NT2/D1 (cell line): ENCODE data around the gene CDK11B.

ENCODE experiments used
- DNase-seq: peaks from one replicate; pipeline ENCODE4 v3.0.0-alpha.2; 2011; ENCODE audit warnings: low read depth, low spot score
- H3K27me3 ChIP-seq: 2 replicates; pipeline ENCODE4 v1.6.0; 2011; ENCODE audit warnings: mild to moderate bottlenecking; ENCODE audit not compliant: insufficient read length, insufficient read depth
- H3K36me3 ChIP-seq: 2 replicates; pipeline ENCODE4 v1.6.1; 2011; ENCODE audit warnings: mild to moderate bottlenecking, low read length, mixed read lengths; ENCODE audit not compliant: insufficient read depth, insufficient read length
- H3K4me1 ChIP-seq: 2 replicates; pipeline ENCODE4 v1.5.1; 2011; ENCODE audit not compliant: insufficient read depth, insufficient read length
- H3K4me3 ChIP-seq: 2 replicates; pipeline ENCODE4 v1.5.1; 2011; ENCODE audit warnings: low read depth; ENCODE audit not compliant: insufficient read length
- H3K9ac ChIP-seq: 2 replicates; pipeline ENCODE4 v1.6.0; 2011; ENCODE audit warnings: low read depth; ENCODE audit not compliant: insufficient read length
- H3K9me3 ChIP-seq: 2 replicates; pipeline ENCODE4 v1.5.1; 2011; ENCODE audit warnings: mild to moderate bottlenecking, low read length; ENCODE audit not compliant: insufficient read depth
- SUZ12 ChIP-seq: IDR thresholded peaks from 2 replicates; pipeline ENCODE4 v1.6.1; 2011; ENCODE audit not compliant: insufficient read length, insufficient read depth; ENCODE audit errors: extremely low read depth
- YY1 ChIP-seq: IDR thresholded peaks from 2 replicates; pipeline ENCODE4 v1.6.1; 2011; ENCODE audit not compliant: insufficient read length, insufficient read depth
- ZNF274 ChIP-seq: IDR thresholded peaks from 2 replicates; pipeline ENCODE4 v1.6.1; 2011; ENCODE audit warnings: mild to moderate bottlenecking, low read depth, low read length

The CDK11B gene

GRCh38 chr1:1672181-1672965, 13.6 kb upstream of the CDK11B start:
- no peak for TF ChIP-seq YY1
- no peak for TF ChIP-seq ZNF274
- TF ChIP-seq SUZ12, result no peak
- Histone ChIP-seq H3K36me3 (peaks cover 28% of the 10 kb centered on the region), H3K9ac (no peak overlapping the region), H3K27me3 (no peaks in the 10 kb centered on the region), H3K4me3 (no peak overlapping the region), H3K4me1 (peaks cover 2% of the 10 kb centered on the region), H3K9me3 (no peaks in the 10 kb centered on the region)
- DNase-seq, result no peak

DNA sequence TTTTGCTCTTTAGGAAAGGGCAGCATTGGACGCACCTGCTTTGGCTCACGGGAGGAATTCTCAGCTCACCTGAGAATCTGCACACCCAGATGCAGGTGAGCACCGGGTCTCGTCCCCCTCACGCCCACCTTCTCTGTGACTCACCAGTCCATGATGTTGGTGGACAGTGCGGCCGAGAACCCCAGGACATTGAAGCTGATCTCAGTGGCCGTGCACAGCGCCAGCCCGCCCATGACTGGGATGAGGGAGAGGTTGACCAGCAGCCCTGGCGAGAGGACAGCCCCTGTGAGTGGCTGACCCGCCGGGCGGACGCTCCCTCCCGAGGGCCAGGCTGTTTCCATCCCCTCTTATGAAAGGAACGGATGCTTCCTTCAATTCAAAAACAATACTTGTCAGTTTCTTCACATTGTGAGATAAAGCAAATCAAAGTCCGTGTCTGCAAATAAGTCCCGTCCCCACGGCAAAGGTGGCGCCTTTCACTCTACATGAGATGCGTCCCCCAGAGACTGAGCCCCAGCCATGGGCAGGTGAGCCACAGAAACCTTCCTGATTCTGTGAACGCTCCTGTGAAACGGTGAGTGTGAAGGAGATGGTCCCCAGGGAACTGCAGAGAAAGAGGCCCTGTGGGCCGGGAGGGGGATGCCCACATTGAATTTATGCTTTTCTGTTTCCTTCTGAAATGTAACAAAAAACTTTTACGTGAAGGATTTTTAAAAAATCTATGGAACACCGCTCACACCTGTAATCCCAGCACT, 12.7 kb upstream of the CDK11B start:
- H3K4me1 ChIP-seq, result peaks cover 2% of the 10 kb centered on the region
- no peak for DNase-seq
- no peak overlapping the region for H3K4me3 ChIP-seq
- H3K36me3 ChIP-seq, result peaks cover 29% of the 10 kb centered on the region
- no peak overlapping the region for H3K9ac ChIP-seq
- TF ChIP-seq ZNF274 (no peak), SUZ12 (no peak), YY1 (no peak)
- no peaks in the 10 kb centered on the region for H3K27me3 ChIP-seq
- no peaks in the 10 kb centered on the region for H3K9me3 ChIP-seq

- Histone ChIP-seq H3K9ac (no peak overlapping the region), H3K4me3 (no peak overlapping the region), H3K9me3 (no peaks in the 10 kb centered on the region), H3K4me1 (peaks cover 2% of the 10 kb centered on the region), H3K36me3 (peaks cover 36% of the 10 kb centered on the region), H3K27me3 (no peaks in the 10 kb centered on the region)
- DNase-seq, result no peak
- TF ChIP-seq YY1, result no peak
- no peak for TF ChIP-seq ZNF274
- TF ChIP-seq SUZ12, result no peak
Measured at GRCh38 chr1:1670866-1671265, 12.1 kb upstream of the CDK11B start.

DNA sequence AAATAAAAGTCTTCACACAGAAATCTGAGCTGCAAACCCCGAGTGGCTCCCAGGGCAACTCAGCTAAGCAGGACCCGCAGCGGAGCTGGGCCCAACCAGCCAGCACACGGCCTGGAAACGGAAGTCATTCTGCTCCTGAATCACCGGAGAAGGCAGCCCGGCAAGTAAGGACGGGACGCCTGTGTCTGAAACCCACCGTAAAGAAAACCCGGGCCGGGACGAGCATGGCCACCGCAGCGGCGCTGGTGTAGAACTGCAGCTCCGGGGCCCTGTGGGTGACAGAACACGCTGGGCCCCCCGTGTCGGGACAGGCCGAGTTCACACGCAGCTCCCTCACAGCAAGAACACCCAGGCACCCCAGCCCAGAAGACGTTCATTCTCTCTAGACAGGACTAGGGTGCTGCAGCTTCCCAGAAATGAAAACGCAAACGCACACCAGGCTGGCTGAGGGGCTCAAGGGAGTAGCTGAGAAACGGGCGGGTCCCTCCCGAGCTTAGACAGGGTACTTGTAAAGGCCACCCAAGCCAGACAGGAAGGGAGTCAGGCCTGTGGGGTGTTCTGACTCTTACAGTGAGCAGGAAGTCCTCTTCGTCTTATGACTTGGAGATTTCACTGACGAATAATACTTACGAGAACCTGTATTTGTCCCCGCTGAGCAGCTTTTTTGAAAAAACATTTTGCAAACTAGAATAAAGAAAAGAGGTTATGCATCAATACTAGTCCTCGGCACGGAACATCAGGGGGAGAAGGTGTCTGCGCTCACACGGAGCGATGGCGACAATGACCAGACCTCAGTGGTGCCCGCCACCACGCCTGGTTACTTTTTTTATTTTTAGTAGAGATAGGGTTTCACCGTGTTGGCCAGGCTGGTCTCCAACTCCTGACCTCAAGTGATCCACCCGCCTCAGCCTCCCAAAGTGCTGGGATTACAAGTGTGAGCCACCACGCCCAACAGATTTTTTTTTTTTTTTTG, 10.9 kb upstream of the CDK11B start:
- Histone ChIP-seq H3K4me1 (peaks cover 2% of the 10 kb centered on the region), H3K9ac (no peak overlapping the region), H3K36me3 (peaks cover 46% of the 10 kb centered on the region), H3K9me3 (no peaks in the 10 kb centered on the region), H3K27me3 (no peaks in the 10 kb centered on the region), H3K4me3 (no peak overlapping the region)
- TF ChIP-seq ZNF274 (no peak), YY1 (no peak), SUZ12 (no peak)
- DNase-seq, result no peak

GRCh38 chr1:1666526-1666925, 7.7 kb upstream of the CDK11B start:
- H3K4me1 ChIP-seq, result peaks cover 2% of the 10 kb centered on the region
- no peak overlapping the region for H3K9ac ChIP-seq
- no peak for DNase-seq
- H3K27me3 ChIP-seq, result no peaks in the 10 kb centered on the region
- H3K36me3 ChIP-seq, result peaks cover 43% of the 10 kb centered on the region
- TF ChIP-seq ZNF274 (no peak), YY1 (no peak), SUZ12 (no peak)
- no peak overlapping the region for H3K4me3 ChIP-seq
- no peaks in the 10 kb centered on the region for H3K9me3 ChIP-seq

- Histone ChIP-seq H3K9me3 (no peaks in the 10 kb centered on the region), H3K4me1 (no peaks in the 10 kb centered on the region), H3K4me3 (no peak overlapping the region), H3K27me3 (no peaks in the 10 kb centered on the region), H3K36me3 (peaks cover 36% of the 10 kb centered on the region), H3K9ac (no peak overlapping the region)
- TF ChIP-seq SUZ12 (no peak), ZNF274 (no peak), YY1 (no peak)
- DNase-seq, result no peak
Measured at GRCh38 chr1:1665815-1666251, 7.0 kb upstream of the CDK11B start.
